SU-DHL-6 (cell line): Measurements from ENCODE around the gene ENO1.
"Not testable (repeated sequence)": the region's sequence is repeated elsewhere in the genome, so short reads cannot be mapped to it uniquely, and the experiment has no call there.

ENCODE experiments used
- H2AFZ ChIP-seq: fragments of 200-600 bp; sonication (generic); 2 replicates; pipeline ENCODE4 v1.6.1; 2014; ENCODE audit warnings: low read depth, mild to moderate bottlenecking, moderate library complexity, mixed read lengths, antibody characterized with exemption, low read length; ENCODE audit not compliant: severe bottlenecking
- H3F3A ChIP-seq: fragments of 200-600 bp; shearing (Covaris generic); 2 replicates; pipeline ENCODE4 v1.6.0; 2016; ENCODE audit warnings: antibody characterized with exemption, mild to moderate bottlenecking; ENCODE audit not compliant: insufficient read depth
- H3K27ac ChIP-seq: fragments of 200-600 bp; sonication (generic); 2 replicates; pipeline ENCODE4 v1.5.1; 2016; ENCODE audit warnings: low read depth, mild to moderate bottlenecking, low read length, moderate library complexity, mixed read lengths
- H3K27me3 ChIP-seq: fragments of 200-600 bp; sonication (generic), shearing (Covaris generic); 2 replicates; pipeline ENCODE4 v1.6.0; 2014; ENCODE audit warnings: mild to moderate bottlenecking, low read length
- H3K36me3 ChIP-seq: fragments of 200-600 bp; sonication (generic); 2 replicates; pipeline ENCODE4 v1.6.1; 2014; ENCODE audit warnings: mild to moderate bottlenecking, low read length, mixed read lengths
- H3K4me2 ChIP-seq: fragments of 300-600, 200-600 bp; shearing (Covaris generic), sonication (generic); 2 replicates; pipeline ENCODE4 v1.6.0; 2014; ENCODE audit warnings: low read length, low read depth, mild to moderate bottlenecking; ENCODE audit not compliant: poor library complexity, severe bottlenecking
- H3K4me3 ChIP-seq: fragments of 200-600 bp; sonication (generic); 2 replicates; pipeline ENCODE4 v1.5.1; 2014; ENCODE audit warnings: antibody characterized with exemption, low read length, mild to moderate bottlenecking, mixed read lengths; ENCODE audit not compliant: insufficient read depth, poor library complexity, severe bottlenecking
- H3K79me2 ChIP-seq: fragments of 200-600 bp; sonication (generic); 2 replicates; pipeline ENCODE4 v1.6.1; 2014; ENCODE audit warnings: mild to moderate bottlenecking, low read length, moderate library complexity; ENCODE audit not compliant: insufficient read depth
- H3K9ac ChIP-seq: fragments of 200-600 bp; sonication (generic); 2 replicates; pipeline ENCODE4 v1.7.0; 2014; ENCODE audit warnings: mild to moderate bottlenecking, low read length
- H3K9me2 ChIP-seq: fragments of 200-600 bp; sonication (generic); replicated peaks from 2 replicates; pipeline ENCODE4 v1.6.1; 2014; ENCODE audit warnings: low read length; ENCODE audit not compliant: insufficient read depth
- H3K9me3 ChIP-seq: fragments of 200-600 bp; sonication (generic); 2 replicates; pipeline ENCODE4 v1.6.1; 2014; ENCODE audit warnings: low read length, mixed read lengths; ENCODE audit not compliant: insufficient read depth
- H4K20me1 ChIP-seq: fragments of 200-600 bp; sonication (generic); 2 replicates; pipeline ENCODE4 v1.6.1; 2014; ENCODE audit warnings: low read depth, mild to moderate bottlenecking, antibody characterized with exemption, low read length, moderate library complexity, mixed read lengths
- EZH2phosphoT487 ChIP-seq: fragments of 200-600 bp; sonication (generic), shearing (Covaris generic); conservative IDR thresholded peaks from 2 replicates; pipeline ENCODE4 v1.6.1; 2018; ENCODE audit warnings: mild to moderate bottlenecking, antibody characterized with exemption, low read length, moderate library complexity, mixed read lengths
- TF ChIP-seq, protein P1 (sequence below): fragments of 200-600 bp; sonication (generic); IDR thresholded peaks from one replicate; pipeline ENCODE4 v1.5.1; 2017; ENCODE audit warnings: antibody characterized with exemption, mild to moderate bottlenecking, low read length, moderate library complexity; ENCODE audit not compliant: insufficient read depth, poor library complexity, severe bottlenecking

Gene ENO1

GRCh38 chr1:8835941-8836643 is 42.4 kb downstream of the ENO1 start:
- H2AFZ ChIP-seq = no peak overlapping the region
- H3F3A ChIP-seq = no peaks in the 10 kb centered on the region

DNA sequence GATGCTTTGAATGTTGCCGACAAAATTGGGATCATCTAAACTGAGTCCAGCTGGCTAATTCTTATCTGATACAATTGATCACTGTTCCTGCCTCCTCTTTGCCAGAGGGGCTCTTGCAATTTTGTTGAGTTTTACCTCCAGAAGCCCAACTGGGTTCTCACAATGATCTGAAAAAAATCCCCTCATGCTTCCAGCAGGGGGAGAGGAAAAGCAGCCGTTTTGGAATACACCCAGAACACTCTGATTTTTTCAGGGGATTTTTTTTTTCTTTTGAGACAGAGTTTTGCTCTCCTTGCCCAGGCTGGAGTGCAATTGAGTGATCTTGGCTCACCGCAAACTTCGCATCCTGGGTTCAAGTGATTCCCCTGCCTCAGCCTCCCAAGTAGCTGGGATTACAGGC is 47.1 kb downstream of the ENO1 start:
- Histone ChIP-seq H3K9me2 (no peaks in the 10 kb centered on the region), H3K36me3 (no peaks in the 10 kb centered on the region), H3F3A (no peaks in the 10 kb centered on the region), H3K4me2 (no peak overlapping the region), H3K27me3 (no peaks in the 10 kb centered on the region), H4K20me1 (no peaks in the 10 kb centered on the region), H3K79me2 (no peaks in the 10 kb centered on the region), H3K9me3 (no peaks in the 10 kb centered on the region), H3K4me3 (no peak overlapping the region), H3K9ac (no peak overlapping the region), H3K27ac (no peak overlapping the region), H2AFZ (no peak overlapping the region)
- no peak for TF ChIP-seq EZH2phosphoT487
- TF ChIP-seq, protein P1, sequence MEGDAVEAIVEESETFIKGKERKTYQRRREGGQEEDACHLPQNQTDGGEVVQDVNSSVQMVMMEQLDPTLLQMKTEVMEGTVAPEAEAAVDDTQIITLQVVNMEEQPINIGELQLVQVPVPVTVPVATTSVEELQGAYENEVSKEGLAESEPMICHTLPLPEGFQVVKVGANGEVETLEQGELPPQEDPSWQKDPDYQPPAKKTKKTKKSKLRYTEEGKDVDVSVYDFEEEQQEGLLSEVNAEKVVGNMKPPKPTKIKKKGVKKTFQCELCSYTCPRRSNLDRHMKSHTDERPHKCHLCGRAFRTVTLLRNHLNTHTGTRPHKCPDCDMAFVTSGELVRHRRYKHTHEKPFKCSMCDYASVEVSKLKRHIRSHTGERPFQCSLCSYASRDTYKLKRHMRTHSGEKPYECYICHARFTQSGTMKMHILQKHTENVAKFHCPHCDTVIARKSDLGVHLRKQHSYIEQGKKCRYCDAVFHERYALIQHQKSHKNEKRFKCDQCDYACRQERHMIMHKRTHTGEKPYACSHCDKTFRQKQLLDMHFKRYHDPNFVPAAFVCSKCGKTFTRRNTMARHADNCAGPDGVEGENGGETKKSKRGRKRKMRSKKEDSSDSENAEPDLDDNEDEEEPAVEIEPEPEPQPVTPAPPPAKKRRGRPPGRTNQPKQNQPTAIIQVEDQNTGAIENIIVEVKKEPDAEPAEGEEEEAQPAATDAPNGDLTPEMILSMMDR = no peak

More at GRCh38 chr1:8835941-8836643, 42.4 kb downstream of the ENO1 start:
- H4K20me1 ChIP-seq = no peaks in the 10 kb centered on the region
- no peaks in the 10 kb centered on the region for H3K27me3 ChIP-seq
- no peaks in the 10 kb centered on the region for H3K79me2 ChIP-seq
- no peak overlapping the region for H3K4me3 ChIP-seq
- H3K9me2 ChIP-seq = no peaks in the 10 kb centered on the region
- no peaks in the 10 kb centered on the region for H3K36me3 ChIP-seq
- no peak overlapping the region for H3K27ac ChIP-seq
- H3K9me3 ChIP-seq = no peaks in the 10 kb centered on the region
- H3K9ac ChIP-seq = no peak overlapping the region
- TF ChIP-seq, protein P1 = no peak
- TF ChIP-seq EZH2phosphoT487 = no peak
- no peak overlapping the region for H3K4me2 ChIP-seq

- not testable (repeated sequence) for H3K36me3 ChIP-seq, H3K9me2 ChIP-seq, H2AFZ ChIP-seq, H3K9me3 ChIP-seq, H3F3A ChIP-seq, H3K79me2 ChIP-seq, H3K9ac ChIP-seq, H3K27ac ChIP-seq, H3K27me3 ChIP-seq, H3K4me3 ChIP-seq, H3K4me2 ChIP-seq, H4K20me1 ChIP-seq
Observed at GRCh38 chr1:8830732-8831131, 47.8 kb downstream of the ENO1 start.

DNA sequence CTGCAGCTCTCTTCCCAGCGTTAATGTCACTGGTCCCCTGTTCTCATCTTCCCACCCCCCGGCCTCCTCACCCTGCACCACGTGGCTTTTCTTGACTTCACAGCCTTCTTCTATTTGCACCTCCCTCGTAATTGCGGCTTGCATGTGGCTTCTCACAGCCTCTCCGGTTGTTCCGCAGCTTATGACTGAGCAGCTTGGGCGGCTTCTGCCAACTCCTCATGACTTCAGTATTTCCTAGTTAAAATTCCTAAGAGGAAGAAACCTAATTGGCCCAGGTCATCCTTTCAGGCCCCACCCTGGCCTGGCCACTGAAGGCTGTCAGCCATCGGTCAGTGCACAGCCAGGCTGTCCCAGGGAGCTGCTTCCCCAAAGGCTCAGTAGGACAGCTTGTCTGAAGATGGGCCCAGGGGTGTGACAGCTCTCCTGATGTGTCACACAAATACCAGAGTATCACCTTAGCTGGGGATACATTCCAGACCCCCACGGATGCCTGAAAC is 52.5 kb downstream of the ENO1 start:
- H3K27ac ChIP-seq = no peak overlapping the region
- H3K4me3 ChIP-seq = no peak overlapping the region
- H3K27me3 ChIP-seq = no peaks in the 10 kb centered on the region
- H3F3A ChIP-seq = no peaks in the 10 kb centered on the region
- no peaks in the 10 kb centered on the region for H3K36me3 ChIP-seq
- H3K9me2 ChIP-seq = no peaks in the 10 kb centered on the region
- no peaks in the 10 kb centered on the region for H3K79me2 ChIP-seq
- H3K9me3 ChIP-seq = no peaks in the 10 kb centered on the region
- TF ChIP-seq, protein P1 = no peak
- no peak for TF ChIP-seq EZH2phosphoT487
- no peaks in the 10 kb centered on the region for H4K20me1 ChIP-seq
- H3K9ac ChIP-seq = no peak overlapping the region
- no peak overlapping the region for H3K4me2 ChIP-seq
- H2AFZ ChIP-seq = no peak overlapping the region
